ENCODE measurements around the gene RAB11FIP4. TPM values are rescaled to one million over a fixed set of nuclear protein-coding genes. Genes with fewer than 3 reads are reported as not detected.

RAB11FIP4 gene
- total and polyA plus RNA-seq, 2 donors (not counting 3 experiments of a cell fraction or from before 2014, with no cell fraction given): 0.08 to 0.38 TPM

DNA sequence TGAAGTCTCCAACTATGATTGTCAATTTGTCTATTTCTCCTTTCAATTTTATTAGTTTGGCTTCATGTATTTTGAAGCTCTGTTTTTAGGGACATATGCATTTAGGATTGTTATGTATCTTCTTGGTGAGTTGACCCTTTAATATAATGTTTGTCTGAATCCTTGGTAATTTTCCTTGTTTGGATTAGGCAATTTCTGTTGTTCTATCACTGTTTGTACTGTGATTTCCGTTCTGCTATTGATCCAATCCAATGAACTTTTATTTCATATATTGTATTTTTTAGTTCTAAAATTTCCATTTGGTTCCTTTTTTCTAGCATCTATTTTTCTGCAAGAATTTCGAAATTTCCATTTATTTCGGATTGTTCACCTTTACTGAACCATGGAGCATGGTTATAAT is 31.0 kb downstream of the RAB11FIP4 start:
- no peak for FAIRE-seq
- DNase-seq (ENCODE audit: low read depth, low spot score): no peak
- Histone ChIP-seq H3K9me3 (replicated peaks; ENCODE audit: control insufficient read depth, insufficient read depth, low read length) (no peaks in the 10 kb centered on the region), H3K27ac (ENCODE audit: insufficient read depth, low read depth, low read length) (no peak overlapping the region), H3K27me3 (ENCODE audit: control insufficient read depth in 2 of 2, insufficient read depth in 2 of 2, low read length in 2 of 2) (no peaks in the 10 kb centered on the region), H3K9me1 (replicated peaks; ENCODE audit: control insufficient read depth, extremely low read depth, insufficient read depth, low read length) (no peaks in the 10 kb centered on the region), H3K36me3 (ENCODE audit: control insufficient read depth in 2 of 2, extremely low read depth in 1 of 2, insufficient read depth in 2 of 2, low read length in 2 of 2) (no peaks in the 10 kb centered on the region), H3K4me1 (ENCODE audit: control insufficient read depth, extremely low read depth, insufficient read depth, low read length) (no peaks in the 10 kb centered on the region), H3K4me2 (ENCODE audit: insufficient read depth, low read length) (no peak overlapping the region), H3K4me3 (replicated peaks in 1 of 3; ENCODE audit: insufficient read depth in 1 of 3, low read depth in 1 of 3, low read length in 3 of 3) (no peak overlapping the region), H3K9ac (replicated peaks; ENCODE audit: extremely low read depth, insufficient read depth, low read length) (no peak overlapping the region), H4K20me1 (replicated peaks; ENCODE audit: control insufficient read depth, extremely low read depth, insufficient read depth, low read length) (no peaks in the 10 kb centered on the region), H2AFZ (ENCODE audit: low read depth, low read length) (no peak overlapping the region), H3K79me2 (ENCODE audit: control insufficient read depth, insufficient read depth, low read length) (no peaks in the 10 kb centered on the region)
- CTCF ChIA-PET: interaction anchor here (1.1 to 2.6 kb wide), 3 partner anchors 12 to 33 kb away, joined by 4 to 6 read pairs (median 4); no protein-coding TSS in a partner anchor
- BruUV-seq (replicated peaks): no TSS peak
- no peak for TF ChIP-seq POLR2A (IDR thresholded peaks at IDR 0.05; ENCODE audit: low read depth, low read length)
- TF ChIP-seq FOS (IDR thresholded peaks at IDR 0.05; ENCODE audit: borderline replicate concordance, insufficient read depth, low read length): no peak
- TF ChIP-seq JUN (IDR thresholded peaks at IDR 0.05; ENCODE audit: borderline replicate concordance, insufficient read depth, insufficient read length, low read depth): no peak
- no peak for TF ChIP-seq EZH2 (IDR thresholded peaks at IDR 0.05; ENCODE audit: borderline replicate concordance, low read depth, low read length, severe bottlenecking)
- TF ChIP-seq, protein P1, sequence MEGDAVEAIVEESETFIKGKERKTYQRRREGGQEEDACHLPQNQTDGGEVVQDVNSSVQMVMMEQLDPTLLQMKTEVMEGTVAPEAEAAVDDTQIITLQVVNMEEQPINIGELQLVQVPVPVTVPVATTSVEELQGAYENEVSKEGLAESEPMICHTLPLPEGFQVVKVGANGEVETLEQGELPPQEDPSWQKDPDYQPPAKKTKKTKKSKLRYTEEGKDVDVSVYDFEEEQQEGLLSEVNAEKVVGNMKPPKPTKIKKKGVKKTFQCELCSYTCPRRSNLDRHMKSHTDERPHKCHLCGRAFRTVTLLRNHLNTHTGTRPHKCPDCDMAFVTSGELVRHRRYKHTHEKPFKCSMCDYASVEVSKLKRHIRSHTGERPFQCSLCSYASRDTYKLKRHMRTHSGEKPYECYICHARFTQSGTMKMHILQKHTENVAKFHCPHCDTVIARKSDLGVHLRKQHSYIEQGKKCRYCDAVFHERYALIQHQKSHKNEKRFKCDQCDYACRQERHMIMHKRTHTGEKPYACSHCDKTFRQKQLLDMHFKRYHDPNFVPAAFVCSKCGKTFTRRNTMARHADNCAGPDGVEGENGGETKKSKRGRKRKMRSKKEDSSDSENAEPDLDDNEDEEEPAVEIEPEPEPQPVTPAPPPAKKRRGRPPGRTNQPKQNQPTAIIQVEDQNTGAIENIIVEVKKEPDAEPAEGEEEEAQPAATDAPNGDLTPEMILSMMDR (IDR thresholded peaks at IDR 0.05; ENCODE audit: extremely low read depth in 1 of 2, insufficient read depth in 1 of 2, low read depth in 1 of 2, low read length in 2 of 2): no peak
- no peak for TF ChIP-seq MYC (IDR thresholded peaks at IDR 0.05; ENCODE audit: low read depth, low read length)
- no peak for TF ChIP-seq POLR2AphosphoS5 (IDR thresholded peaks at IDR 0.05; ENCODE audit: insufficient read depth, low read depth, low read length)
- TF ChIP-seq GATA2 (IDR thresholded peaks at IDR 0.05; ENCODE audit: insufficient read depth, insufficient read length, low read depth, low read length): no peak
- TF ChIP-seq, protein P2, sequence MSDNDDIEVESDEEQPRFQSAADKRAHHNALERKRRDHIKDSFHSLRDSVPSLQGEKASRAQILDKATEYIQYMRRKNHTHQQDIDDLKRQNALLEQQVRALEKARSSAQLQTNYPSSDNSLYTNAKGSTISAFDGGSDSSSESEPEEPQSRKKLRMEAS (IDR thresholded peaks at IDR 0.05; ENCODE audit: insufficient read depth, insufficient read length): no peak
- POLR2A ChIA-PET: no interaction called here
- dilution Hi-C loops (cut with MboI; ENCODE audit: extremely low pct_ligation_motif_present, low sequenced_read_pairs): no loop called here
- intact Hi-C loops (cut with micrococcal nuclease): no loop called here
